IMR-90 (cell line): ENCODE data around the gene EDIL3. TPM values are rescaled to one million over a fixed set of nuclear protein-coding genes. Genes with fewer than 3 reads are reported as not detected.

Experiments used
- ATAC-seq: fragments of 200-7000 bp; cut with Tn5 transposase; 2 replicates; pipeline ENCODE4 v1.9.1; 2020; ENCODE audit warnings: low read depth, mild to moderate bottlenecking, moderate library complexity
- BruUV-seq: library from RNA; stranded (reverse); fragments of 400-500 nt; replicated peaks from 2 replicates; lab custom pipeline; 2021; lab: Mats Ljungman, UMichigan
- CTCF ChIA-PET: fragments of 300-600 bp; formaldehyde crosslinking; extraction: SDS; loops from one replicate; lab custom pipeline; 2021; ENCODE audit warnings: antibody characterized with exemption; lab: Yijun Ruan, JAX
- POLR2A ChIA-PET: fragments of 300-600 bp; sonication (Branson Sonifier 250); formaldehyde crosslinking; loops from one replicate; lab custom pipeline; 2022; ENCODE audit warnings: antibody characterized with exemption; ENCODE audit not compliant: unreplicated experiment; lab: Charles Lee
- DNase-seq: peaks from one replicate; pipeline ENCODE4 v3.0.0; 2013
- H2AFZ ChIP-seq: replicated peaks from 2 replicates; pipeline ENCODE3; 2013; ENCODE audit warnings: low read length, mild to moderate bottlenecking; ENCODE audit not compliant: poor library complexity
- H2AK5ac ChIP-seq: 2 replicates; pipeline ENCODE4 v1.6.1; 2013; ENCODE audit warnings: low read depth, low read length, inconsistent platforms
- H2AK9ac ChIP-seq: replicated peaks from 2 replicates; pipeline ENCODE3; 2013; ENCODE audit warnings: mild to moderate bottlenecking, low read depth, low read length, moderate library complexity; ENCODE audit not compliant: poor library complexity
- H2BK120ac ChIP-seq: 2 replicates; pipeline ENCODE4 v1.6.1; 2013; ENCODE audit warnings: low read depth, low read length, inconsistent platforms
- H2BK15ac ChIP-seq: 3 replicates; pipeline ENCODE4 v1.6.1; 2013; ENCODE audit warnings: low read depth, low read length, inconsistent platforms
- H2BK20ac ChIP-seq: 2 replicates; pipeline ENCODE4 v1.6.1; 2013; ENCODE audit warnings: low read depth, mild to moderate bottlenecking, inconsistent platforms, low read length, moderate library complexity
- H2BK5ac ChIP-seq: 2 replicates; pipeline ENCODE4 v1.6.1; 2013; ENCODE audit warnings: mild to moderate bottlenecking, low read depth, low read length, inconsistent platforms; ENCODE audit not compliant: poor library complexity, severe bottlenecking
- H3K14ac ChIP-seq: replicated peaks from 2 replicates; pipeline ENCODE4 v1.6.1; 2013; ENCODE audit warnings: low read depth, low read length, inconsistent platforms
- H3K18ac ChIP-seq: 2 replicates; pipeline ENCODE4 v1.6.1; 2013; ENCODE audit warnings: low read depth, low read length, control low read depth
- H3K23ac ChIP-seq: 2 replicates; pipeline ENCODE4 v1.6.1; 2013; ENCODE audit warnings: low read depth, low read length, inconsistent platforms
- H3K27ac ChIP-seq: 2 replicates; pipeline ENCODE4 v1.5.1; 2013; ENCODE audit warnings: mild to moderate bottlenecking, control low read depth, low read length; ENCODE audit not compliant: insufficient read depth
- H3K27me3 ChIP-seq: 2 replicates; pipeline ENCODE4 v1.6.1; 2013; ENCODE audit warnings: low read length; ENCODE audit not compliant: control insufficient read depth, insufficient read depth
- H3K36me3 ChIP-seq: 2 replicates; pipeline ENCODE4 v1.6.1; 2013; ENCODE audit warnings: low read length, mixed read lengths; ENCODE audit not compliant: control insufficient read depth, insufficient read depth
- H3K4ac ChIP-seq: 2 replicates; pipeline ENCODE4 v1.6.1; 2013; ENCODE audit warnings: low read depth, low read length, inconsistent platforms
- H3K4me1 ChIP-seq: 2 replicates; pipeline ENCODE4 v1.6.1; 2013; ENCODE audit warnings: low read length, mixed read lengths; ENCODE audit not compliant: control insufficient read depth, insufficient read depth
- H3K4me2 ChIP-seq: 2 replicates; pipeline ENCODE4 v1.6.1; 2013; ENCODE audit warnings: low read depth, mild to moderate bottlenecking, control low read depth, low read length, moderate library complexity
- H3K4me3 ChIP-seq: 2 replicates; pipeline ENCODE4 v1.5.1; 2013; ENCODE audit warnings: low read depth, mild to moderate bottlenecking, control low read depth, low read length, moderate library complexity; ENCODE audit not compliant: insufficient read depth
- H3K56ac ChIP-seq: 2 replicates; pipeline ENCODE4 v1.6.1; 2013; ENCODE audit warnings: low read length, inconsistent platforms; ENCODE audit not compliant: insufficient read depth; ENCODE audit errors: extremely low read depth
- H3K79me1 ChIP-seq, 2 experiments: 2 replicates each; pipeline ENCODE4 v1.6.1; 2013; ENCODE audit warnings: low read length in 2 of 2, inconsistent platforms in 1 of 2, low read depth in 1 of 2
- H3K9ac ChIP-seq: 2 replicates; pipeline ENCODE4 v1.6.1; 2013; ENCODE audit warnings: low read depth, low read length, control low read depth
- H3K9me1 ChIP-seq: 2 replicates; pipeline ENCODE4 v1.6.1; 2013; ENCODE audit warnings: low read length, inconsistent platforms; ENCODE audit not compliant: insufficient read depth
- H3K9me3 ChIP-seq: 2 replicates; pipeline ENCODE4 v1.6.1; 2013; ENCODE audit warnings: low read length; ENCODE audit not compliant: control insufficient read depth, insufficient read depth
- H4K20me1 ChIP-seq: 2 replicates; pipeline ENCODE4 v1.6.1; 2013; ENCODE audit warnings: low read length, inconsistent platforms; ENCODE audit not compliant: insufficient read depth
- H4K5ac ChIP-seq: 2 replicates; pipeline ENCODE4 v1.6.1; 2013; ENCODE audit warnings: mild to moderate bottlenecking, low read depth, low read length, control low read depth
- H4K8ac ChIP-seq, 2 experiments: 2 replicates each; pipeline ENCODE4 v1.6.1; 2013; ENCODE audit warnings: low read depth in 2 of 2, low read length in 2 of 2, control low read depth in 1 of 2, inconsistent platforms in 1 of 2
- H4K91ac ChIP-seq: 2 replicates; pipeline ENCODE4 v1.6.1; 2013; ENCODE audit warnings: low read depth, low read length, inconsistent platforms; ENCODE audit not compliant: insufficient read depth
- BHLHE40 ChIP-seq: fragments of 150-350 bp; IDR thresholded peaks from 2 replicates; pipeline ENCODE4 v1.6.1; 2016; ENCODE audit warnings: mild to moderate bottlenecking, low read depth, low read length
- CHD1 ChIP-seq: IDR thresholded peaks from 2 replicates; pipeline ENCODE4 v1.6.1; 2012; ENCODE audit warnings: low read depth, low read length, improper control_type of control experiment
- MAFK ChIP-seq: IDR thresholded peaks from 2 replicates; pipeline ENCODE4 v1.6.1; 2012; ENCODE audit warnings: low read depth, low read length, improper control_type of control experiment
- POLR2A ChIP-seq: IDR thresholded peaks from 2 replicates; pipeline ENCODE4 v1.6.1; 2012; ENCODE audit warnings: mild to moderate bottlenecking, low read depth, low read length
- RCOR1 ChIP-seq: IDR thresholded peaks from 2 replicates; pipeline ENCODE4 v1.6.1; 2012; ENCODE audit warnings: mild to moderate bottlenecking, low read length, improper control_type of control experiment; ENCODE audit not compliant: insufficient replicate concordance
- RFX5 ChIP-seq: IDR thresholded peaks from 2 replicates; pipeline ENCODE4 v1.8.0; 2012; ENCODE audit warnings: low read depth, mild to moderate bottlenecking, low read length, moderate library complexity
- SMC3 ChIP-seq: fragments of 150-350 bp; IDR thresholded peaks from 2 replicates; pipeline ENCODE4 v1.6.1; 2016; ENCODE audit warnings: low read depth, mild to moderate bottlenecking, antibody characterized with exemption, low read length, moderate library complexity
- WGBS, 2 experiments: methylation state at CpG; one replicate each; pipeline versions ENCODE4 v1.1.5 to v1.1.7; 2013; ENCODE audit warnings: missing lambda C conversion rate in 2 of 2; ENCODE audit not compliant: insufficient read length in 1 of 2; ENCODE audit errors: extremely low coverage in 2 of 2; 5-methylcytosine and 5-hydroxymethylcytosine counted together
- dilution Hi-C: fragments of 300-500 bp; cut with HindIII; formaldehyde crosslinking; loops from one replicate; pipeline ENCODE4 v1.14.3; 2018; ENCODE audit warnings: low sequenced_read_pairs; ENCODE audit not compliant: unreplicated experiment
- in situ Hi-C: fragments of 300-500 bp; cut with MboI; formaldehyde crosslinking; loops from 3 replicates; pipeline ENCODE4 v1.14.3; 2019; ENCODE audit warnings: low sequenced_read_pairs, inconsistent platforms, mixed read lengths
- intact Hi-C: fragments of 100-400 bp; cut with micrococcal nuclease; formaldehyde crosslinking; loops from 2 replicates; pipeline ENCODE4 v1.10.0; 2022
- polyA plus RNA-seq, 3 experiments: library from polyadenylated mRNA; depleted of rRNA; stranded (reverse); fragments of >200 nt; gene quantifications; 2 replicates each; pipeline ENCODE4 v1.2.3, GENCODE V29; 2012; ENCODE audit warnings: low replicate concordance in 1 of 3
- total RNA-seq: library from RNA; depleted of rRNA; stranded (reverse); fragments of >200 nt; gene quantifications from 2 replicates; pipeline ENCODE4 v1.2.3, GENCODE V29; 2012
- TF ChIP-seq, protein P1 (sequence below): fragments of 150-350 bp; IDR thresholded peaks from 2 replicates; pipeline ENCODE4 v1.6.1; 2017; ENCODE audit warnings: mild to moderate bottlenecking, antibody characterized with exemption, low read length, low read depth

Gene EDIL3
- total and polyA plus RNA-seq, 2 of the 4 experiments (the other 2 are of a cell fraction): 55.5 to 82.8 TPM

DNA sequence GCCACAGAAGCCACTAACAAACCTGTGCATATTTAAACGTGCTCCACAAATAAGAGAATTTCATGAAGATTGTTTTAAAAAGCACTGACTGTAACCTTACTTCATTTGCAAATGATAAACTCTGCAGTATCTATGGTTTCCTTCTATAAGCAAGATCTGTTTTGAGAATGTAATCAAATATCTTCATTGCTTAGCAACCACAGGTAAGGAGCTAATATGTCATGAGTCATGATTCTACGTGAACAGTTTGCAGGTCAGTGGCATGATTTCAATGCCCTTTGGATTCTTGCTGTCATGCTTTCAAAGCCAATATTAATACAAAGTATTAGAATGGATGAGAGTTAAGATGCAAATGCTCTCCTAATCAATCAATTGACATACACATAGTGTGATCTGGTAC lies 325.0 kb downstream of the EDIL3 start:
- intact Hi-C loops: no loop called here
- Histone ChIP-seq H2AK9ac (no peak overlapping the region), H2BK15ac (no peak overlapping the region), H3K4me1 (no peaks in the 10 kb centered on the region; the same call in 1 of the 2 replicates), H2BK20ac (no peak overlapping the region), H3K56ac (no peak overlapping the region), H3K27me3 (no peaks in the 10 kb centered on the region), H2AFZ (no peak overlapping the region), H3K9me3 (no peaks in the 10 kb centered on the region), H3K18ac (no peak overlapping the region), H3K36me3 (peaks cover 2% of the 10 kb centered on the region; the same call in 1 of the 2 replicates), H4K20me1 (no peaks in the 10 kb centered on the region), H3K27ac (no peak overlapping the region), H4K8ac (no peak overlapping the region), H3K9ac (no peak overlapping the region), H4K91ac (no peak overlapping the region), H4K5ac (no peak overlapping the region), H3K4me2 (no peak overlapping the region), H2BK5ac (no peak overlapping the region), H3K4ac (no peak overlapping the region), H3K79me1 (no peaks in the 10 kb centered on the region; a peak in 1 of 4 replicates), H2AK5ac (no peak overlapping the region), H3K14ac (no peak overlapping the region), H2BK120ac (no peak overlapping the region), H3K4me3 (no peak overlapping the region), H3K23ac (no peak overlapping the region), H3K9me1 (no peaks in the 10 kb centered on the region)
- CTCF ChIA-PET: no interaction called here
- BruUV-seq: no TSS peak
- in situ Hi-C loops: no loop called here
- WGBS, 2 experiments: no CpG with 5 or more reads among the region's 2 CpGs
- DNase-seq (no peak), ATAC-seq (no peak)
- POLR2A ChIA-PET: no interaction called here
- TF ChIP-seq, protein P1, sequence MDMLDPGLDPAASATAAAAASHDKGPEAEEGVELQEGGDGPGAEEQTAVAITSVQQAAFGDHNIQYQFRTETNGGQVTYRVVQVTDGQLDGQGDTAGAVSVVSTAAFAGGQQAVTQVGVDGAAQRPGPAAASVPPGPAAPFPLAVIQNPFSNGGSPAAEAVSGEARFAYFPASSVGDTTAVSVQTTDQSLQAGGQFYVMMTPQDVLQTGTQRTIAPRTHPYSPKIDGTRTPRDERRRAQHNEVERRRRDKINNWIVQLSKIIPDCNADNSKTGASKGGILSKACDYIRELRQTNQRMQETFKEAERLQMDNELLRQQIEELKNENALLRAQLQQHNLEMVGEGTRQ: no peak
- TF ChIP-seq POLR2A: no peak
- TF ChIP-seq RCOR1: no peak
- TF ChIP-seq MAFK: no peak
- no peak for TF ChIP-seq RFX5
- no peak for TF ChIP-seq SMC3
- no peak for TF ChIP-seq CHD1
- no peak for TF ChIP-seq BHLHE40
- dilution Hi-C loops: no loop called here
